ENCODE data around the gene CDKN2B-AS1. TPM values are rescaled to one million over a fixed set of nuclear protein-coding genes. Genes with fewer than 3 reads are reported as not detected.

CDKN2B-AS1 gene
- total and polyA plus RNA-seq, 12 donors: 0.13 to 2.5 (median 0.74) TPM; not detected in 1

GRCh38 chr9:22044583-22044982 lies 50.0 kb downstream of the CDKN2B-AS1 start:
- Histone ChIP-seq H3K9me3 (replicated peaks in 1 of 3) (no peaks in the 10 kb centered on the region), H3K4me1 (replicated peaks in 1 of 2) (peaks cover 0 to 4% of the 10 kb centered on the region in 2 donors), H3K4me3 (no peak overlapping the region), H3K27ac (no peak overlapping the region), H3K27me3 (no peaks in the 10 kb centered on the region), H3K36me3 (replicated peaks in 1 of 2) (no peaks in the 10 kb centered on the region)
- intact Hi-C loops (cut with DNase I): no loop called here
- DNase-seq: no peak
- no peak for TF ChIP-seq CTCF (IDR thresholded peaks at IDR 0.05)
- TF ChIP-seq POLR2A (IDR thresholded peaks at IDR 0.05): no peak

GRCh38 chr9:22045423-22045822 lies 50.8 kb downstream of the CDKN2B-AS1 start:
- H3K36me3 ChIP-seq (replicated peaks in 1 of 2): no peaks in the 10 kb centered on the region
- no peaks in the 10 kb centered on the region for H3K9me3 ChIP-seq (replicated peaks in 1 of 3)
- no peak overlapping the region for H3K27ac ChIP-seq

GRCh38 chr9:22046243-22046885 lies 51.8 kb downstream of the CDKN2B-AS1 start:
- H3K4me3 ChIP-seq: no peak overlapping the region
- H3K9me3 ChIP-seq (replicated peaks in 1 of 3): no peaks in the 10 kb centered on the region
- no peak overlapping the region for H3K27ac ChIP-seq
- H3K4me1 ChIP-seq (replicated peaks in 1 of 2): no peaks in the 10 kb centered on the region
- no peak for TF ChIP-seq POLR2A (IDR thresholded peaks at IDR 0.05)
- no peak for TF ChIP-seq CTCF (IDR thresholded peaks at IDR 0.05)
- DNase-seq: no peak
- 79 to 82% (median 80%) methylated on average over 1 of the region's 1 CpG for WGBS, 4 donors
- no peaks in the 10 kb centered on the region for H3K36me3 ChIP-seq (replicated peaks in 1 of 2)
- intact Hi-C loops (cut with DNase I): no loop called here
- H3K27me3 ChIP-seq: no peaks in the 10 kb centered on the region

More at GRCh38 chr9:22045423-22045822, 50.8 kb downstream of the CDKN2B-AS1 start:
- H3K4me1 ChIP-seq (replicated peaks in 1 of 2): no peaks in the 10 kb centered on the region
- TF ChIP-seq POLR2A (IDR thresholded peaks at IDR 0.05) (no peak), CTCF (IDR thresholded peaks at IDR 0.05) (no peak)
- no peaks in the 10 kb centered on the region for H3K27me3 ChIP-seq
- intact Hi-C loops (cut with DNase I): no loop called here
- no peak for DNase-seq
- H3K4me3 ChIP-seq: no peak overlapping the region

GRCh38 chr9:22047596-22047995 lies 53.0 kb downstream of the CDKN2B-AS1 start:
- WGBS, 4 donors: 86 to 96% (median 88%) methylated on average over 2 of the region's 2 CpGs
- Histone ChIP-seq H3K9me3 (replicated peaks in 1 of 3) (no peaks in the 10 kb centered on the region), H3K27ac (no peak overlapping the region), H3K4me3 (no peak overlapping the region), H3K27me3 (no peaks in the 10 kb centered on the region), H3K4me1 (replicated peaks in 1 of 2) (no peaks in the 10 kb centered on the region), H3K36me3 (replicated peaks in 1 of 2) (no peaks in the 10 kb centered on the region)
- TF ChIP-seq CTCF (IDR thresholded peaks at IDR 0.05) (no peak), POLR2A (IDR thresholded peaks at IDR 0.05) (no peak)
- intact Hi-C loops (cut with DNase I): no loop called here
- no peak for DNase-seq
